Measurements from ENCODE around the gene GORAB. TPM values are rescaled to one million over a fixed set of nuclear protein-coding genes. Genes with fewer than 3 reads are reported as not detected.

Gene GORAB
- total RNA-seq, 1 donor from 2014 or later = 11.2 TPM

GRCh38 chr1:170536924-170537551 lies 5.1 kb downstream of the GORAB start:
- Mint-ChIP-seq H3K4me1 (ENCODE audit: low read depth, unreplicated experiment) (peaks cover 24% of the 10 kb centered on the region), H3K4me3 (ENCODE audit: unreplicated experiment) (no peak overlapping the region), H3K9me3 (ENCODE audit: unreplicated experiment) (no peaks in the 10 kb centered on the region), H3K27me3 (ENCODE audit: low read depth, unreplicated experiment) (no peaks in the 10 kb centered on the region), H3K27ac (ENCODE audit: unreplicated experiment) (peak overlapping the region; percentile 22), H3K36me3 (ENCODE audit: low read depth, unreplicated experiment) (peaks cover 23% of the 10 kb centered on the region)
- Histone ChIP-seq H3K9ac (ENCODE audit: low read length) (no peak overlapping the region), H3K9me3 (ENCODE audit: insufficient read depth, low read depth, low read length) (no peaks in the 10 kb centered on the region), H4K20me1 (ENCODE audit: insufficient read depth, low read length) (no peaks in the 10 kb centered on the region), H3K79me2 (ENCODE audit: insufficient read depth, low read length) (peaks cover 71% of the 10 kb centered on the region), H3K4me2 (ENCODE audit: low read length) (no peak overlapping the region), H3K4me1 (ENCODE audit: insufficient read depth, low read length) (peaks cover 7% of the 10 kb centered on the region), H2AFZ (ENCODE audit: low read depth, low read length) (no peak overlapping the region), H3K4me3 (ENCODE audit: insufficient read depth, low read depth, low read length) (no peak overlapping the region), H3K36me3 (ENCODE audit: insufficient read depth, low read length) (peaks cover 25% of the 10 kb centered on the region), H3K27ac (ENCODE audit: low read depth, low read length) (peak overlapping the region; percentile 56), H3K27me3 (ENCODE audit: insufficient read depth, low read length) (no peaks in the 10 kb centered on the region)
- FAIRE-seq (no peak), DNase-seq (ENCODE audit: low read depth) (no peak)
- TF ChIP-seq EZH2 (IDR thresholded peaks at IDR 0.05; ENCODE audit: insufficient read depth, low read length) = no peak
- TF ChIP-seq CTCF (IDR thresholded peaks at IDR 0.05; ENCODE audit: insufficient read depth, low read depth, low read length) = no peak

DNA sequence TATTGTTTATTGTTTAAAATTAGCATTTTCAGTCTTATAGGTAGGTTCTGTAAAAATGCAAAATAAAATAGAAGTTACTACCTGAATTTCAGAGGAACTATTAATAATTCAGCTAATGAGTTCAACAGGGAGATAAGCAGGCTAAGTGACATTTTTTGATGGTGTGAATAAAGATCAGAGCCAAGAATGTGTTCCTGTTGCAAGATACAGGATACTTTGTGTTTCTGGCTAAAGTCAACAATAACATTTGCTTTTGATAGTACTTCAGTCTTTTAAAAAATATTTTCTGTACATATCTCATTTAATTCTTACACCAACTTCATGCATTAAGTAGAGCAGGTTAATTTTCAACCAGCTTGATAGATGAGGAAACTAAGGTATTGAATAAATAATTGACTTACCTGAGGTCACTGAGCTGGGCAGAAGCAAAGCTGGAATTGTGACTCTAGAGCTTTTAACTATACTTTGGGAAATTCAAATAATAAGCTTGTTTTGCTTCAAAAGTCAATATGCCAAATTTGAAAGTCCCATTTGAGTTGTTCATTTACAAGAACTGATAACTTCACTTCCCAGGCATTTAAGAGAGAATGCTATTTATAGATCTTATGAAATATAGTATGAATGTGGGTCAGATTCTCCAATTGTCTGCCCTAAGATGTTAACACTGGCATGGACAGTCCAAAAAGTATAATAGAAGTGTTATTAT lies 6.0 kb downstream of the GORAB start:
- TF ChIP-seq EZH2 (IDR thresholded peaks at IDR 0.05; ENCODE audit: insufficient read depth, low read length) (no peak), CTCF (IDR thresholded peaks at IDR 0.05; ENCODE audit: insufficient read depth, low read depth, low read length) (no peak)
- Histone ChIP-seq H3K9me3 (ENCODE audit: insufficient read depth, low read depth, low read length) (no peaks in the 10 kb centered on the region), H3K4me2 (ENCODE audit: low read length) (peak overlapping the region; percentile 37), H4K20me1 (ENCODE audit: insufficient read depth, low read length) (no peaks in the 10 kb centered on the region), H3K79me2 (ENCODE audit: insufficient read depth, low read length) (peaks cover 63% of the 10 kb centered on the region), H3K4me3 (ENCODE audit: insufficient read depth, low read depth, low read length) (no peak overlapping the region), H3K4me1 (ENCODE audit: insufficient read depth, low read length) (peaks cover 7% of the 10 kb centered on the region), H3K9ac (ENCODE audit: low read length) (no peak overlapping the region), H3K36me3 (ENCODE audit: insufficient read depth, low read length) (peaks cover 32% of the 10 kb centered on the region), H3K27ac (ENCODE audit: low read depth, low read length) (peak overlapping the region; percentile 56), H3K27me3 (ENCODE audit: insufficient read depth, low read length) (no peaks in the 10 kb centered on the region), H2AFZ (ENCODE audit: low read depth, low read length) (no peak overlapping the region)
- Mint-ChIP-seq H3K36me3 (ENCODE audit: low read depth, unreplicated experiment) (peaks cover 28% of the 10 kb centered on the region), H3K27me3 (ENCODE audit: low read depth, unreplicated experiment) (no peaks in the 10 kb centered on the region), H3K4me1 (ENCODE audit: low read depth, unreplicated experiment) (peaks cover 25% of the 10 kb centered on the region), H3K27ac (ENCODE audit: unreplicated experiment) (peak overlapping the region; percentile 81), H3K9me3 (ENCODE audit: unreplicated experiment) (no peaks in the 10 kb centered on the region), H3K4me3 (ENCODE audit: unreplicated experiment) (no peak overlapping the region)
- no peak for FAIRE-seq
- DNase-seq (ENCODE audit: low read depth) = peak; percentile 63

- Histone ChIP-seq H3K9me3 (ENCODE audit: insufficient read depth, low read depth, low read length) (no peaks in the 10 kb centered on the region), H3K4me3 (ENCODE audit: insufficient read depth, low read depth, low read length) (no peak overlapping the region), H3K4me2 (ENCODE audit: low read length) (no peak overlapping the region), H3K9ac (ENCODE audit: low read length) (no peak overlapping the region), H3K79me2 (ENCODE audit: insufficient read depth, low read length) (peaks cover 56% of the 10 kb centered on the region), H3K27ac (ENCODE audit: low read depth, low read length) (peak overlapping the region; percentile 34), H3K4me1 (ENCODE audit: insufficient read depth, low read length) (no peaks in the 10 kb centered on the region), H4K20me1 (ENCODE audit: insufficient read depth, low read length) (no peaks in the 10 kb centered on the region), H3K36me3 (ENCODE audit: insufficient read depth, low read length) (peaks cover 37% of the 10 kb centered on the region), H2AFZ (ENCODE audit: low read depth, low read length) (no peak overlapping the region), H3K27me3 (ENCODE audit: insufficient read depth, low read length) (no peaks in the 10 kb centered on the region)
- no peak overlapping the region for H3K27ac Mint-ChIP-seq (ENCODE audit: unreplicated experiment)
- peaks cover 33% of the 10 kb centered on the region for H3K36me3 Mint-ChIP-seq (ENCODE audit: low read depth, unreplicated experiment)
- H3K27me3 Mint-ChIP-seq (ENCODE audit: low read depth, unreplicated experiment) = no peaks in the 10 kb centered on the region
- no peak for DNase-seq (ENCODE audit: low read depth)
- H3K4me3 Mint-ChIP-seq (ENCODE audit: unreplicated experiment) = no peak overlapping the region
- peak; percentile 81 for FAIRE-seq
- TF ChIP-seq CTCF (IDR thresholded peaks at IDR 0.05; ENCODE audit: insufficient read depth, low read depth, low read length) = no peak
- TF ChIP-seq EZH2 (IDR thresholded peaks at IDR 0.05; ENCODE audit: insufficient read depth, low read length) = no peak
- H3K4me1 Mint-ChIP-seq (ENCODE audit: low read depth, unreplicated experiment) = peaks cover 28% of the 10 kb centered on the region
- no peaks in the 10 kb centered on the region for H3K9me3 Mint-ChIP-seq (ENCODE audit: unreplicated experiment)
These were observed 6.7 kb downstream of the GORAB start for GRCh38 chr1:170538687-170539086.

Data from astrocyte (in vitro differentiated cells and primary cell).